Measurements from ENCODE around the gene BBS7.

DNA sequence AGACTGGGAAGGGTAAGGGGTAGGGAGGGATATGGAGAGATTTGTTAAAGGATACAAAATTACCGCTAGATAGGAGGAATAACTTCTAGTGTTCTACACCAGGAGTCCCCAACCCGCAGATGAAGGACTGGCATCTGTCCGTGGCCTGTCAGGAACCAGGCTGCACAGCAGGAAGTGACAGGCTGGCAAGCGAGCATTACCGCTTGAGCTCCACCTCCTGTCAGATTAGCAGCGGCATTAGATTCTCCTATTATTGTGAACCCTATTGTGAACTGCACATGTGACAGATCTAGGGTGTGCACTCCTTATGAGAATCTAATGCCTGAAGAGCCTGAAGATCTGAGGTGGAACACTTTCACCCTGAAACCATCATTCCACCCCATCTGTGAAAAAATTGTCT, 27.9 kb upstream of the BBS7 start:
- TF ChIP-seq, protein P1, sequence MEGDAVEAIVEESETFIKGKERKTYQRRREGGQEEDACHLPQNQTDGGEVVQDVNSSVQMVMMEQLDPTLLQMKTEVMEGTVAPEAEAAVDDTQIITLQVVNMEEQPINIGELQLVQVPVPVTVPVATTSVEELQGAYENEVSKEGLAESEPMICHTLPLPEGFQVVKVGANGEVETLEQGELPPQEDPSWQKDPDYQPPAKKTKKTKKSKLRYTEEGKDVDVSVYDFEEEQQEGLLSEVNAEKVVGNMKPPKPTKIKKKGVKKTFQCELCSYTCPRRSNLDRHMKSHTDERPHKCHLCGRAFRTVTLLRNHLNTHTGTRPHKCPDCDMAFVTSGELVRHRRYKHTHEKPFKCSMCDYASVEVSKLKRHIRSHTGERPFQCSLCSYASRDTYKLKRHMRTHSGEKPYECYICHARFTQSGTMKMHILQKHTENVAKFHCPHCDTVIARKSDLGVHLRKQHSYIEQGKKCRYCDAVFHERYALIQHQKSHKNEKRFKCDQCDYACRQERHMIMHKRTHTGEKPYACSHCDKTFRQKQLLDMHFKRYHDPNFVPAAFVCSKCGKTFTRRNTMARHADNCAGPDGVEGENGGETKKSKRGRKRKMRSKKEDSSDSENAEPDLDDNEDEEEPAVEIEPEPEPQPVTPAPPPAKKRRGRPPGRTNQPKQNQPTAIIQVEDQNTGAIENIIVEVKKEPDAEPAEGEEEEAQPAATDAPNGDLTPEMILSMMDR (IDR thresholded peaks at IDR 0.05; ENCODE audit: low read length), result no peak; the same call in 1 of the 2 replicates
- TF ChIP-seq EZH2 (IDR thresholded peaks at IDR 0.05; ENCODE audit: borderline replicate concordance, low read length), result no peak

Data from OCI-LY1 (cell line).